RPMI7951 (cell line): ENCODE data around the gene ASTN2. TPM values are rescaled to one million over a fixed set of nuclear protein-coding genes. Genes with fewer than 3 reads are reported as not detected.

Experiments used
- DNase-seq: peaks from one replicate; pipeline ENCODE4 v3.0.0-alpha.2; 2012; ENCODE audit warnings: low read depth
- total RNA-seq: library from RNA; depleted of rRNA; stranded (reverse); fragments of >200 nt; shearing (Covaris generic); gene quantifications from 2 replicates; pipeline ENCODE4 v1.2.3, GENCODE V29; 2014

Gene ASTN2
- total RNA-seq, 1 experiment from 2014 or later = 5.2 TPM

- no peak for DNase-seq
These were observed 931.0 kb downstream of the ASTN2 start for GRCh38 chr9:116483622-116484491.

- DNase-seq = no peak
These were observed 932.1 kb downstream of the ASTN2 start for GRCh38 chr9:116482740-116483139.

GRCh38 chr9:116480700-116481099 is 934.2 kb downstream of the ASTN2 start:
- DNase-seq = no peak

- DNase-seq = no peak
These were observed 934.9 kb downstream of the ASTN2 start for GRCh38 chr9:116479967-116480366.

- no peak for DNase-seq
These were observed 935.8 kb downstream of the ASTN2 start for GRCh38 chr9:116479056-116479544.

- no peak for DNase-seq
These were observed 937.2 kb downstream of the ASTN2 start for GRCh38 chr9:116477584-116478141.

GRCh38 chr9:116476935-116477381 is 937.9 kb downstream of the ASTN2 start:
- DNase-seq = no peak

GRCh38 chr9:116476002-116476401 is 938.9 kb downstream of the ASTN2 start:
- DNase-seq = no peak

- peak; percentile 36 for DNase-seq
These were observed 939.7 kb downstream of the ASTN2 start for GRCh38 chr9:116475201-116475600.

GRCh38 chr9:116471944-116472506 is 942.8 kb downstream of the ASTN2 start:
- no peak for DNase-seq

- no peak for DNase-seq
These were observed 943.6 kb downstream of the ASTN2 start for GRCh38 chr9:116471093-116471906.

- no peak for DNase-seq
These were observed 945.9 kb downstream of the ASTN2 start for GRCh38 chr9:116468793-116469527.

GRCh38 chr9:116468369-116468768 is 946.5 kb downstream of the ASTN2 start:
- no peak for DNase-seq

- DNase-seq = no peak
These were observed 947.0 kb downstream of the ASTN2 start for GRCh38 chr9:116467740-116468351.

- DNase-seq = no peak
These were observed 948.3 kb downstream of the ASTN2 start for GRCh38 chr9:116466271-116467235.

- no peak for DNase-seq
These were observed 949.1 kb downstream of the ASTN2 start for GRCh38 chr9:116465576-116466270.

GRCh38 chr9:116464987-116465571 is 949.8 kb downstream of the ASTN2 start:
- no peak for DNase-seq

GRCh38 chr9:116464423-116464822 is 950.4 kb downstream of the ASTN2 start:
- no peak for DNase-seq
